GM19193 (cell line): ENCODE measurements around the gene CDC42BPB.

ENCODE experiments used
- POLR2A ChIP-seq: IDR thresholded peaks from 4 replicates; pipeline ENCODE4 v1.6.1; 2011; ENCODE audit not compliant: insufficient read depth, insufficient read length; ENCODE audit errors: extremely low read depth

The CDC42BPB gene

GRCh38 chr14:102986810-102987579, 70.4 kb downstream of the CDC42BPB start:
- no peak for TF ChIP-seq POLR2A

GRCh38 chr14:102985665-102986064, 71.7 kb downstream of the CDC42BPB start:
- TF ChIP-seq POLR2A = no peak

GRCh38 chr14:102984336-102985102, 72.8 kb downstream of the CDC42BPB start:
- TF ChIP-seq POLR2A = no peak

- no peak for TF ChIP-seq POLR2A
These were observed 73.9 kb downstream of the CDC42BPB start for GRCh38 chr14:102983496-102983895.

GRCh38 chr14:102982852-102983470, 74.4 kb downstream of the CDC42BPB start:
- TF ChIP-seq POLR2A = no peak

GRCh38 chr14:102980409-102980810, 76.9 kb downstream of the CDC42BPB start:
- no peak for TF ChIP-seq POLR2A

GRCh38 chr14:102979406-102979805, 77.9 kb downstream of the CDC42BPB start:
- no peak for TF ChIP-seq POLR2A

GRCh38 chr14:102977475-102977874, 79.9 kb downstream of the CDC42BPB start:
- TF ChIP-seq POLR2A = no peak

- TF ChIP-seq POLR2A = no peak
These were observed 81.7 kb downstream of the CDC42BPB start for GRCh38 chr14:102975662-102976061.

- no peak for TF ChIP-seq POLR2A
These were observed 83.6 kb downstream of the CDC42BPB start for GRCh38 chr14:102973706-102974285.

- no peak for TF ChIP-seq POLR2A
These were observed 85.3 kb downstream of the CDC42BPB start for GRCh38 chr14:102971836-102972606.

- no peak for TF ChIP-seq POLR2A
These were observed 86.0 kb downstream of the CDC42BPB start for GRCh38 chr14:102971314-102971713.

- no peak for TF ChIP-seq POLR2A
These were observed 86.9 kb downstream of the CDC42BPB start for GRCh38 chr14:102970496-102970895.

GRCh38 chr14:102969901-102970300, 87.4 kb downstream of the CDC42BPB start:
- TF ChIP-seq POLR2A = no peak
